Erythroblast (primary cell): ENCODE data around the gene SAP30.

Experiments used
- GATA1 ChIP-seq: IDR thresholded peaks from 2 replicates; pipeline ENCODE4 v1.6.1; 2011; ENCODE audit warnings: low read depth, mild to moderate bottlenecking, control low read depth, low read length, moderate library complexity
- POLR2A ChIP-seq: IDR thresholded peaks from 2 replicates; pipeline ENCODE4 v1.6.1; 2011; ENCODE audit warnings: mild to moderate bottlenecking, low read length

DNA sequence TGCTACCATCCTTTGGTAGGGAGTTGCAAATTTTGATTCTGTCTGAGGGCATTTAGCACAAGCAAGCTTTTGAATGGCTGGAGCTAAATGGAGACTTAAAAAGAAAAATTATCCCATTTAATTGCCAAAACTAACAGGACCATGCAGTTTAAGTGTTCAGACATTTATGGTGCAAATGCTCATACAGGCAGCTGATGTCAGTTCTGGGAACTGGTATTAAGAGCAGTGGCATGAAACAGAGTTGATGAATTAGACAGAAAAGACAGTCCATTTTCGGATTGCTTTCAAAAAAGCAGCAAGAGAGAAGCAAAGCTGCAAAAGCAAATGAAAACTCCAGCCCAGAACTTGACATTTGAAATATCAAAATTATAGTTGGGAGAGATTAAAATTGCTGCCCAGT is 26.9 kb downstream of the SAP30 start:
- TF ChIP-seq POLR2A (no peak), GATA1 (no peak)
